Measurements from ENCODE around the gene MAP1B. TPM values are rescaled to one million over a fixed set of nuclear protein-coding genes. Genes with fewer than 3 reads are reported as not detected.

MAP1B gene
- total and polyA plus RNA-seq, 2 of the 4 experiments (the other 2 are of a cell fraction) = 41.1 to 183 TPM

- Histone ChIP-seq H4K8ac (ENCODE audit: low read depth in 2 of 2, low read length in 2 of 2) (no peak overlapping the region), H2BK120ac (ENCODE audit: low read depth, low read length) (no peak overlapping the region), H3K56ac (ENCODE audit: extremely low read depth, insufficient read depth, low read length) (no peak overlapping the region), H3K4me3 (ENCODE audit: insufficient read depth, low read depth, low read length) (no peak overlapping the region), H4K5ac (ENCODE audit: low read depth, low read length) (no peak overlapping the region), H3K79me1 (ENCODE audit: low read depth in 1 of 2, low read length in 2 of 2) (peaks cover 6 to 21% of the 10 kb centered on the region in 2 experiments), H2AK5ac (ENCODE audit: low read depth, low read length) (no peak overlapping the region), H3K27ac (ENCODE audit: insufficient read depth, low read length) (no peak overlapping the region), H4K20me1 (ENCODE audit: insufficient read depth, low read length) (no peaks in the 10 kb centered on the region), H3K9me3 (ENCODE audit: control insufficient read depth, insufficient read depth, low read length) (no peaks in the 10 kb centered on the region), H4K91ac (ENCODE audit: insufficient read depth, low read depth, low read length) (no peak overlapping the region), H2BK5ac (ENCODE audit: low read depth, low read length, poor library complexity, severe bottlenecking) (no peak overlapping the region), H3K18ac (ENCODE audit: low read depth, low read length) (no peak overlapping the region), H3K4me1 (ENCODE audit: control insufficient read depth, insufficient read depth, low read length) (peaks cover 9% of the 10 kb centered on the region), H3K9me1 (ENCODE audit: insufficient read depth, low read length) (no peaks in the 10 kb centered on the region), H3K23ac (ENCODE audit: low read depth, low read length) (no peak overlapping the region), H2BK15ac (ENCODE audit: low read depth, low read length) (no peak overlapping the region), H3K36me3 (ENCODE audit: control insufficient read depth, insufficient read depth, low read length) (no peaks in the 10 kb centered on the region), H3K4ac (ENCODE audit: low read depth, low read length) (no peak overlapping the region), H2BK20ac (ENCODE audit: low read depth, low read length) (no peak overlapping the region), H3K14ac (replicated peaks; ENCODE audit: low read depth, low read length) (no peak overlapping the region), H2AK9ac (replicated peaks; ENCODE audit: low read depth, low read length, poor library complexity) (no peak overlapping the region), H3K4me2 (ENCODE audit: low read depth, low read length) (no peak overlapping the region), H3K27me3 (ENCODE audit: control insufficient read depth, insufficient read depth, low read length) (no peaks in the 10 kb centered on the region), H3K9ac (ENCODE audit: low read depth, low read length) (no peak overlapping the region), H2AFZ (replicated peaks; ENCODE audit: low read length, poor library complexity) (no peak overlapping the region)
- ChIA-PET CTCF (no interaction called here), POLR2A (ENCODE audit: unreplicated experiment) (no interaction called here)
- no CpG with 5 or more reads among the region's 2 CpGs for WGBS, 2 experiments (ENCODE audit: extremely low coverage in 2 of 2, insufficient read length in 1 of 2)
- dilution Hi-C loops (cut with HindIII; ENCODE audit: low sequenced_read_pairs, unreplicated experiment) = no loop called here
- intact Hi-C loops (cut with micrococcal nuclease) = no loop called here
- ATAC-seq (ENCODE audit: low read depth) (peak; percentile 51; the same call in 1 of the 2 replicates), DNase-seq (peak; percentile 31)
- in situ Hi-C loops (cut with MboI; ENCODE audit: low sequenced_read_pairs) = no loop called here
- BruUV-seq (replicated peaks) = no TSS peak
- TF ChIP-seq ELK1 (IDR thresholded peaks at IDR 0.05; ENCODE audit: borderline replicate concordance, low read depth, low read length) (no peak), MAFK (IDR thresholded peaks at IDR 0.05; ENCODE audit: low read depth, low read length) (0 out of 2 replicates have a peak, but pooled peaks have one; percentile 23), MXI1 (IDR thresholded peaks at IDR 0.05; ENCODE audit: borderline replicate concordance, low read depth, low read length) (no peak)
Measured at GRCh38 chr5:72256536-72256935, 149.3 kb downstream of the MAP1B start.

Small RNAs within 50 kb of the gene (microRNA-seq; reads per million reads assigned to microRNA genes)
- 0 to 7.2 reads per million in 2 experiments for gene MIR4803 (ENCODE audit: insufficient read depth in 1 of 2, insufficient read length in 1 of 2, unreplicated experiment in 1 of 2)

Small RNAs within 50 kb of the gene (small RNA-seq; reads per million reads assigned to genes)
- gene MIR4803 = 0.35 to 51.0 (median 21.7) reads per million in 5 experiments

Other genes starting within 250 kb of the MAP1B start
- gene MRPS27, start 212.8 kb downstream of the MAP1B start, total RNA-seq (2012; rRNA removed) = 80.3 and 90.5 TPM in 2 replicates
- 38.7 and 46.9 TPM in 2 replicates for gene MRPS27, start 212.8 kb downstream of the MAP1B start, polyA plus RNA-seq (2012; rRNA removed)
- 9.9 and 10.0 TPM in 2 replicates for gene PTCD2, start 212.9 kb downstream of the MAP1B start, total RNA-seq (2012; rRNA removed)
- gene PTCD2, start 212.9 kb downstream of the MAP1B start, polyA plus RNA-seq (2012; rRNA removed) = 5.2 and 6.5 TPM in 2 replicates